LNCaP clone FGC (cell line): ENCODE measurements around the gene RAB8A.
"Not testable (repeated sequence)": the region's sequence is repeated elsewhere in the genome, so short reads cannot be mapped to it uniquely, and the experiment has no call there.

Experiments
- DNase-seq: peaks from one replicate; pipeline ENCODE4 v3.0.0-alpha.2; 2011; ENCODE audit warnings: low read depth
- H3K4me3 ChIP-seq: 2 replicates; pipeline ENCODE4 v1.5.1; 2011; ENCODE audit warnings: mild to moderate bottlenecking, low read depth, low read length, control low read depth
- CTCF ChIP-seq: IDR thresholded peaks from 2 replicates; pipeline ENCODE4 v1.5.1; 2012; ENCODE audit warnings: mild to moderate bottlenecking; ENCODE audit not compliant: control insufficient read depth, insufficient read depth; ENCODE audit errors: extremely low read depth

RAB8A gene

GRCh38 chr19:16164222-16164890, 52.7 kb downstream of the RAB8A start:
- no peak overlapping the region for H3K4me3 ChIP-seq
- TF ChIP-seq CTCF = no peak
- DNase-seq = no peak

GRCh38 chr19:16166417-16166816, 54.7 kb downstream of the RAB8A start:
- no peak overlapping the region for H3K4me3 ChIP-seq
- no peak for DNase-seq
- no peak for TF ChIP-seq CTCF

- DNase-seq = no peak
- TF ChIP-seq CTCF = no peak
- no peak overlapping the region for H3K4me3 ChIP-seq
These were observed 55.4 kb downstream of the RAB8A start for GRCh38 chr19:16167055-16167454.

GRCh38 chr19:16168465-16169081, 56.9 kb downstream of the RAB8A start:
- TF ChIP-seq CTCF = no peak
- no peak for DNase-seq
- no peak overlapping the region for H3K4me3 ChIP-seq

GRCh38 chr19:16170134-16170533, 58.4 kb downstream of the RAB8A start:
- H3K4me3 ChIP-seq = no peak overlapping the region
- no peak for DNase-seq
- no peak for TF ChIP-seq CTCF

GRCh38 chr19:16175954-16176353, 64.3 kb downstream of the RAB8A start:
- DNase-seq = no peak
- H3K4me3 ChIP-seq = no peak overlapping the region
- no peak for TF ChIP-seq CTCF

- H3K4me3 ChIP-seq, DNase-seq: not testable (repeated sequence)
These were observed 67.2 kb downstream of the RAB8A start for GRCh38 chr19:16178866-16179265.
